Thymus (tissue), 11 donors: ENCODE data around the gene NKX2-1. TPM values are rescaled to one million over a fixed set of nuclear protein-coding genes. Genes with fewer than 3 reads are reported as not detected.

Experiments
- DNase-seq, 9 donors: peaks; one replicate each; pipeline ENCODE4 v3.0.0-alpha.2; 2013; ENCODE audit warnings: low spot score in 9 of 9, low read depth in 6 of 9, missing footprints in 1 of 9
- H3K27ac ChIP-seq, 2 donors: one replicate each; pipeline ENCODE4 v1.5.1; 2013; ENCODE audit warnings: control low read depth in 1 of 2, low read depth in 1 of 2, low read length in 1 of 2, mild to moderate bottlenecking in 1 of 2, moderate library complexity in 1 of 2
- H3K27me3 ChIP-seq, 2 donors: one replicate each; pipeline ENCODE4 v1.5.1; 2013; ENCODE audit warnings: low read length in 1 of 2; ENCODE audit not compliant: control insufficient read depth in 2 of 2, insufficient read depth in 1 of 2
- H3K36me3 ChIP-seq, 2 donors: one replicate each; pipeline ENCODE4 v1.5.1; 2013; ENCODE audit warnings: low read length in 1 of 2, mild to moderate bottlenecking in 1 of 2, moderate library complexity in 1 of 2; ENCODE audit not compliant: control insufficient read depth in 2 of 2, insufficient read depth in 2 of 2
- H3K4me1 ChIP-seq, 2 donors: one replicate each; pipeline ENCODE4 v1.5.1; 2013; ENCODE audit warnings: low read length in 2 of 2; ENCODE audit not compliant: control insufficient read depth in 2 of 2, insufficient read depth in 2 of 2
- H3K4me3 ChIP-seq, 2 donors: one replicate each; pipeline ENCODE4 v1.5.1; 2013; ENCODE audit warnings: low read length in 2 of 2, control low read depth in 1 of 2, mild to moderate bottlenecking in 1 of 2
- H3K9me3 ChIP-seq, 2 donors: one replicate each; pipeline ENCODE4 v1.5.1; 2013; ENCODE audit warnings: low read length in 1 of 2, mild to moderate bottlenecking in 1 of 2; ENCODE audit not compliant: control insufficient read depth in 2 of 2, insufficient read depth in 1 of 2
- WGBS: extraction: QIAGEN DNeasy Blood & Tissue Kit; methylation state at CpG from one replicate; pipeline ENCODE4 v1.1.7; 2013; 5-methylcytosine and 5-hydroxymethylcytosine counted together
- polyA plus RNA-seq: library from polyadenylated mRNA; stranded (reverse); fragments of 200-250 nt; gene quantifications from one replicate; pipeline ENCODE4 v1.2.3, GENCODE V29; 2013
- total RNA-seq: library from RNA; stranded (reverse); fragments of 120-200 nt; gene quantifications from one replicate; pipeline ENCODE4 v1.2.4, GENCODE V29; 2013
- donor health status: healthy.

The NKX2-1 gene
- total and polyA plus RNA-seq, 2 donors = 0.02 TPM; not detected in 1

- H3K36me3 ChIP-seq = no peaks in the 10 kb centered on the region
- peaks cover 91 to 94% of the 10 kb centered on the region in 2 donors for H3K27me3 ChIP-seq
- no peak overlapping the region for H3K4me3 ChIP-seq
- no peaks in the 10 kb centered on the region for H3K4me1 ChIP-seq
- H3K9me3 ChIP-seq = no peaks in the 10 kb centered on the region
- 6% methylated on average over 38 of the region's 38 CpGs for whole genome bisulfite sequencing
- DNase-seq = no peak
- no peak overlapping the region for H3K27ac ChIP-seq
Observed at GRCh38 chr14:36513451-36514277, 6.4 kb downstream of the NKX2-1 start.

GRCh38 chr14:36513012-36513420 is 7.0 kb downstream of the NKX2-1 start:
- Histone ChIP-seq H3K9me3 (no peaks in the 10 kb centered on the region), H3K36me3 (no peaks in the 10 kb centered on the region), H3K4me1 (no peaks in the 10 kb centered on the region), H3K27ac (no peak overlapping the region), H3K27me3 (peaks cover 91 to 94% of the 10 kb centered on the region in 2 donors), H3K4me3 (no peak overlapping the region)
- 8% methylated on average over 17 of the region's 17 CpGs for WGBS
- no peak for DNase-seq

DNA sequence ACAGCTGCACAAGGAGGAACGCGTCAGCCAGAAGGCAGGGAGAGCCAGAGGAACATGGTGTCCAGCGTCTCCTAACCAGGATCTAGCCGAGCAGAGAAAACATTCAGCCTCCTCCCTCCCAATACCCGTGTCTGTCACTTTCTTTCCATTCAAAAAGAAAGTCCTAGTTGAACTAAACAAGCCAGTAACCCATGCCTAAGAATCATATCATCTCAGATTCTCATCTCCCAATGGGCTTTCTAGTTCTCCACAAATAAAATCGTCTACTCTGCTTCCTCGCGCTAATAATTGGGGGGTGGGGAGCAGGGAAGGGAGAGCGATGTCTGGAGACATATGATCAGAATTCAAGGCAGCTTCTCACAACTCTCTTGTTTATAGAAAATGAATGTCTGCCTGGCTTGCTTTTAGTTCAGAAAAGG is 7.4 kb downstream of the NKX2-1 start:
- Histone ChIP-seq H3K27me3 (peaks cover 90 to 94% of the 10 kb centered on the region in 2 donors), H3K4me3 (no peak overlapping the region), H3K36me3 (no peaks in the 10 kb centered on the region), H3K27ac (no peak overlapping the region), H3K4me1 (no peaks in the 10 kb centered on the region), H3K9me3 (no peaks in the 10 kb centered on the region)
- 3% methylated on average over 9 of the region's 9 CpGs for WGBS
- no peak for DNase-seq

GRCh38 chr14:36511981-36512584 is 7.9 kb downstream of the NKX2-1 start:
- Histone ChIP-seq H3K4me3 (no peak overlapping the region), H3K27ac (no peak overlapping the region), H3K4me1 (no peaks in the 10 kb centered on the region), H3K27me3 (peaks cover 89 to 96% of the 10 kb centered on the region in 2 donors), H3K36me3 (no peaks in the 10 kb centered on the region), H3K9me3 (no peaks in the 10 kb centered on the region)
- 13% methylated on average over 7 of the region's 7 CpGs for WGBS
- no peak for DNase-seq

- Histone ChIP-seq H3K9me3 (no peaks in the 10 kb centered on the region), H3K36me3 (no peaks in the 10 kb centered on the region), H3K27me3 (peaks cover 87 to 96% of the 10 kb centered on the region in 2 donors), H3K27ac (no peak overlapping the region), H3K4me3 (no peak overlapping the region), H3K4me1 (no peaks in the 10 kb centered on the region)
- 13% methylated on average over 6 of the region's 6 CpGs for WGBS
- no peak for DNase-seq
Observed at GRCh38 chr14:36510874-36511273, 9.2 kb downstream of the NKX2-1 start.

DNA sequence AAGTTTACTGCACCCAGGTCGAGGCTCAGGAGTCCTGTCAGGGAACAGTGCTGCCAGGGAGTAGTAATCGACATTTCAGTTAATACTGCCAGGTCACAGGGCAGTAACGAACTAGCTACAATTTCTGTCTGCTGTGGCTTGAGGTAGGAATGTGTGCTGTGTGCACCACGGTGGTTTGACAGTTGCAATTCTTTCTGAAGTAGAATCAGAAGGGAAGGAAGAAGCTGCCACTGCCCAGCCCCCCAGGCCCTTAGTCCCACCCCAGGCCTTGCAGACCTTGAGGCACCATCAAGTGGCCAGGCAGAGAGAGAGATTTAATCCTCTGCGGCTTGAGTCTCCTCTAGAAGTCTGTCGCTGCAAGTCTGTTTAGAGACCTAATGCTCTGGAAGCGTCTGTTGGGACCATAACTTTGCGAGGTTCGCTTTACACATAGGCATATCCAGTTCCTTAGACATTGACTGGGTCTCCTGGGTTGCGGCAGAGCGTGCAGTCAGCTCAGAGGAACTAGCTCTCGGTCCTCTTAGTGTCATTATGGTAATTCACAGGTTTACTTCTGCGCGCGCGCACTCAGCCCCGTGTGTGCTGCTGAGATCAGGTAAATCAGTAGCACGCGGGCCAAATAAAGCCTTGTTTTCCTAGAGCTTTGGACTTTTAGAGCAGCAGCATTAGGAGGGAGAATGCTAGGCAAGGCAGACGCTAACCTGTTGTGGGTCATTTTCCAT is 9.8 kb downstream of the NKX2-1 start:
- H3K4me3 ChIP-seq = no peak overlapping the region
- no peaks in the 10 kb centered on the region for H3K9me3 ChIP-seq
- peaks cover 87 to 96% of the 10 kb centered on the region in 2 donors for H3K27me3 ChIP-seq
- DNase-seq = no peak
- 9% methylated on average over 20 of the region's 20 CpGs for WGBS
- H3K4me1 ChIP-seq = no peaks in the 10 kb centered on the region
- H3K36me3 ChIP-seq = no peaks in the 10 kb centered on the region
- no peak overlapping the region for H3K27ac ChIP-seq

GRCh38 chr14:36509069-36509917 is 10.7 kb downstream of the NKX2-1 start:
- H3K27me3 ChIP-seq = peaks cover 87 to 96% of the 10 kb centered on the region in 2 donors
- no peak for DNase-seq
- H3K27ac ChIP-seq = no peak overlapping the region
- H3K36me3 ChIP-seq = no peaks in the 10 kb centered on the region
- H3K4me3 ChIP-seq = no peak overlapping the region
- H3K9me3 ChIP-seq = no peaks in the 10 kb centered on the region
- 9% methylated on average over 14 of the region's 14 CpGs for WGBS
- no peaks in the 10 kb centered on the region for H3K4me1 ChIP-seq

GRCh38 chr14:36508418-36509068 is 11.5 kb downstream of the NKX2-1 start:
- Histone ChIP-seq H3K4me1 (no peaks in the 10 kb centered on the region), H3K9me3 (no peaks in the 10 kb centered on the region), H3K36me3 (no peaks in the 10 kb centered on the region), H3K4me3 (no peak overlapping the region), H3K27ac (no peak overlapping the region), H3K27me3 (peaks cover 87 to 96% of the 10 kb centered on the region in 2 donors)
- no peak for DNase-seq
- WGBS = 8% methylated on average over 32 of the region's 32 CpGs
